NCI-H748 treated with DMSO at 0.1 percent for 48 hours (cell line): ENCODE measurements around the gene LRCH2.

Experiments
- DNase-seq: peaks from one replicate; lab custom pipeline; 2025; lab: John Stamatoyannopoulos, UW

Gene LRCH2

GRCh38 chrX:115204040-115204439 is 29.9 kb downstream of the LRCH2 start:
- no peak for DNase-seq

GRCh38 chrX:115192244-115192700 is 41.6 kb downstream of the LRCH2 start:
- DNase-seq = no peak

- DNase-seq = no peak
Observed at GRCh38 chrX:115191490-115192243, 42.2 kb downstream of the LRCH2 start.

DNA sequence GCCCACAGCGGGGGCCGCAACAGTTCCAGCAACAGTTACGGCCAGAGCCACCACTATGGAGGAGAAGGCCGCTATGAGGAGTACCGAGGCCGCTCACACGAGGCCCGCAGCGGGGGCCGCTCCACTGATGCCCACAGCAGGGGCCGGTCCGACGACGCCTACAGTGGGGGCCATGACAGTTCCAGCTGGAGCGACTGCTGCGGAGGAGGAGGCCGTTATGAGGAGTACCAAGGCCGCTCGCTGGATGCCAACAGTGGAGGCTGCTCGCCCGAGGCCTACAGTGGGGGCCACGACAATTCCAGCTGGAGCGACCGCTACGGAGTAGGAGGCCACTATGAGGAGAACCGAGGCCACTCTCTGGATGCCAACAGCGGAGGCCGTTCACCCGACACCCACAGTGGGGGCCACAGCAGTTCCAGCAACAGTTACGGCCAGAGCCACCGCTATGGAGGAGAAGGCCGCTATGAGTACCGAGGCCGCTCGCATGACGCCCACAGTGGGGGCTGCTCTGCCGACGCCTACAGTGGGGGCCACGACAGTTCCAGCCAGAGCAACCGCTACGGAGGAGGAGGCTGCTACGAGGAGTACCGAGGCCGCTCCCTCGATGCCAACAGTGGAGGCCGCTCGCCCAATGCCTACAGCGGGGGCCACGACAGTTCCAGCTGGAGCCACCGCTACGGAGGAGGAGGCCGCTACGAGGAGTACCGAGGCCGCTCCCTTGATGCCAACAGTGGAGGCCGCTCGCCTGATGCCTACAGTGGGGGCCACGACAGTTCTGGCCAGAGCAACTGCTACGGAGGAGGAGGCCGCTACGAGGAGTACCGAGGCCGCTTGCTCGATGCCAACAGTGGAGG is 43.0 kb downstream of the LRCH2 start:
- no peak for DNase-seq

GRCh38 chrX:115189646-115190635 is 44.0 kb downstream of the LRCH2 start:
- DNase-seq = no peak

GRCh38 chrX:115189110-115189509 is 44.8 kb downstream of the LRCH2 start, which contains the start of gene RBMXL3:
TSS of gene RBMXL3 (plus strand) at chrX:115189410. CDS start at chrX:115189442, 32 bp downstream.
- no peak for DNase-seq

DNA sequence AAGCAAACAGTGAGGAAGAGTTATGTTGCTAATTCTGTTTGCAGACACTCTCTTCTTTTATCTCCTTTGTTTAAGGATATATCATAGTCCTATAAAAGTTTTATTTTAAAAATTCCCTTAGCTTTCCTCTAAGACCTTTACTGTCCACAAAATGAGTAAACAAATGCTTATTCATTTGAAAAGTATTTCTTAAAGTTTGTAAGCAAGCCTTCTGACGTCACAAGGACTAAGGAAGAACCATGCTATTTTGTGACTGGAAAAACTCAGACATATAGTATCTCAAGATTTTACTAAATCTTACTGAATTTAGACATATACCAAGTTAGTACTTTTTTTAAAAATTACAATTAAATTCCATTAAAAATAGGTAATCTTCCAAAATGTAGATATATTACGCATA is 49.9 kb downstream of the LRCH2 start:
- DNase-seq = no peak

DNA sequence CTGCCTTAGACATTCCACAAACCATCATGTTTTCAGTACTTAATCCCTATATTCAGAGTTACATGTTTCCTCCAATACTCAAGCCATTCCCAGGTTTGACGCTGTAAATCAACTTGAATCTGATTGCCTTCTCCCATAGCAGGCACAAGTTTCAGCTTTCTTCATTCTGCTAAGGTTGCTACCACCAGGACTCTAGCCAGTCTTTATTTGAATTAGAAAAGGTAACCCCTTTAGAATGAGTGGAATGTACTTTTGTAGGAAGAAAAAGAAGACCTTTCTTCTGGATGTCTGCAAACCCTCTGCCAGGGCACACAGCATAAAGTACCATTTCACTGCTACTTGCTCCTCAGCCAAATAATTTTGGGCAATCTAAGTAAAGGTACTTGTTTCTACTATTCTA is 55.4 kb downstream of the LRCH2 start:
- no peak for DNase-seq

DNA sequence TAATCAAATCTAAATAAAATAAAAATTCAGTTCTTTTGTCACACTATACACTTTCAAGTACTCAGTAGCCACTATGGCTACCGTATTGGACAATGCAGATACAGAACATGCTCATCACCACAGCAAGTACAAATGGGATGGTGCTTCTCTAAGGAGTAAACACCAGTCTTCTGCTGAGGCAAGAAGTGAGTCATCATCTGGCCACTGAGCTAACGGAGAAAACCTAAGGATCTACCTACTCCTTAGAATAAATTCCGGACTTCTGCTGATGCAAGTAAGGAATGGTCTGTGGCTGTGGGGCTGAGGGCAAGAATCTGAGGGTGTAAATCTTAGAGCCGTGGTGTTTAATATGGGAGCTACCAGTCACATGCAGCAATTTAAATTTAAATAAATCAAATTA is 56.0 kb downstream of the LRCH2 start:
- DNase-seq = no peak

- no peak for DNase-seq
Observed at GRCh38 chrX:115174548-115174947, 59.3 kb downstream of the LRCH2 start.

DNA sequence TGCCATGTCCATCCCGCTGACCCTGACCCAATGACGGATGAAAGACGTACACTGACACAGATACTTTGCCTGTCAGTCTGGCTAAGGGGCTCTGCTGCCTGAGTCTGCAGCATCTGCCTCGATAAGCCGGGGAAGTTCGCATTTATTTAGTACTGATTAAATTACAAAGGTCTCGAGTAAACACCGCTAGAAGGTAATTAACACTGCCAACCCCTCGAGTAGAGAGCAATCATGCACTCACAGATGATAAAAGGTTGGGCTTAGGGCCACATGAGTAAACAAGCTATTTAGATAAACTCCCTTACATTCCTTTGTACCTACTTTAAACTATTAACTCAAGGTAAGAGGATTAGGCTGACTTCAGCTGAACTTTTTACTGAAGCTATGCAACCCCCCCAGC is 60.7 kb downstream of the LRCH2 start:
- DNase-seq = no peak

- DNase-seq = peak; percentile 9
Observed at GRCh38 chrX:115147220-115147619, 86.7 kb downstream of the LRCH2 start.

- DNase-seq = no peak
Observed at GRCh38 chrX:115142057-115142456, 91.8 kb downstream of the LRCH2 start.

DNA sequence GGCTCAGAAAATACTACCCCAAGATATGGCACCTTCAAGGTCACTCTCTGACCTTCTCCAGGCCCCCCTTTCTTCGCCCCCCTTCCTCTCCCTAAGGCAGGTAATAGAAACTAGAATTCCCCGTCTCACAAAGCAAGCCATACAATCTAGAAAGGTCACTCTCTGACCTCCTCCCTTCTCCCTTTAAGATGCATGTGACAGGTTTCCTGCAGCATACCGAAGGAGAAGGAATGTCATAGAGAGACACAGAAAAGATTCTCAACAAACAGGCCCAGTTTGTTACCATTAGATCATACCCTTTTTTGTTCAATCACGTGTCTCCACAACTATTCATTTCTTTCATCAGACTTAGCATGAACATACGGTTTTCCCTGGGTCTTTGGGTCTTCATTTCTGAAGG is 95.9 kb downstream of the LRCH2 start:
- no peak for DNase-seq

DNA sequence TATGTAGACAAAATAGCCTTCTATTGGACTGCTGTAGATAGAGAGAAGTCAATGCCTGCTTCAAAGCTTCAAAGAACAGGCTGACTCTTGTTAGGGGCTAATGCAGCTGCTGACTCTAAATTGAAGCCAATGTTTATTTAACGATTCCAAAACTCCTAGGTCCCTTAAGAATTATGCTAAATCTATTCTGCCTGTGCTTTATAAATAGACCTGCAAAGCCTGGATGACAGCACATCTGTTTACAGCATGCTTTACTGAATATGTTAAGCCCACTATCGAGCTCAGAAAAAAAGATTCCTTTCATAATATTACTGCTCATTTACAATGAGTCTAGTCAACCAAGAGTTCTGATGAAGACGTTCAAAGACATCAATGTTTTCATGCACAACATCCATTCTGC is 99.5 kb downstream of the LRCH2 start:
- DNase-seq = no peak

GRCh38 chrX:115112411-115112810 is 121.5 kb downstream of the LRCH2 start:
- DNase-seq = no peak

GRCh38 chrX:115098897-115099296 is 135.0 kb downstream of the LRCH2 start:
- DNase-seq = no peak

- DNase-seq = no peak
Observed at GRCh38 chrX:115093191-115093590, 140.7 kb downstream of the LRCH2 start.

DNA sequence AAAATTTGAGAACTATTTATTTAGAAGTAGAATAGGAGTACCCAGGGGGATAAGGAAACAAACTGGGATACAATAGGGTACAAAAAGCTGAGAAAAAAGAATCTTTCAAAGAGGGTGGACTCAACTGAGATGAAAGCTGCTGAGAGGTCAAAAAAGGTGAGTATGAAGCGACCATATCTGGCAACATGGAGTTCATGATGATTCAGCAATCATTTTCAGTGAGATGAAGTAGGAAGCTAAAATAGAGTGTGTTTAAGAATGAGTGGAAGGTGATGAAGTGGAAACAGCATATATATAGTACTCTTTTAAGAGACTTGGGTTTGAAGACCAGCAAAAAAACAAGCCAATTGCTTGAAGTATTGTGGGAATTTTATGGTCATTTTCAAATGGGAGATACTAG is 144.5 kb downstream of the LRCH2 start:
- no peak for DNase-seq

GRCh38 chrX:115068896-115069295 is 165.0 kb downstream of the LRCH2 start:
- no peak for DNase-seq

DNA sequence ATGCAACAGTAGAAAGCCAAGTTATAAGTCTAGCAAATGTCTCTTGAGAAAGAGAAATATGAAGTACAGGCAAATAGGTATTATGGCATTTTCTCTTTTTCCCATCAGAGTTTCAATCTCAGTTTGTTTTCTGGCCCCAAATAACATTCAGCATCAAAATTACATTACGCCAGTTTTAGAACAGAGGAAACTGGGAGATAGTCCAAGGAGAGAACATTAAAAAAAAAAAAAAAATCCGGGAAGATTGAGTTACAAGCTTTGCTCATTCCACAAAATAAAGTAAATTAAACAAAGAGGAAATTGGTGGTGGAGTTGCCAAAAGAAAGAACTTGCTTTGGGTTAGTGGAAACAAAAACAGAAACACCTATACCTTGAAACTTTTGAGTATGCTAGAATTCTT is 166.1 kb downstream of the LRCH2 start:
- DNase-seq = no peak

DNA sequence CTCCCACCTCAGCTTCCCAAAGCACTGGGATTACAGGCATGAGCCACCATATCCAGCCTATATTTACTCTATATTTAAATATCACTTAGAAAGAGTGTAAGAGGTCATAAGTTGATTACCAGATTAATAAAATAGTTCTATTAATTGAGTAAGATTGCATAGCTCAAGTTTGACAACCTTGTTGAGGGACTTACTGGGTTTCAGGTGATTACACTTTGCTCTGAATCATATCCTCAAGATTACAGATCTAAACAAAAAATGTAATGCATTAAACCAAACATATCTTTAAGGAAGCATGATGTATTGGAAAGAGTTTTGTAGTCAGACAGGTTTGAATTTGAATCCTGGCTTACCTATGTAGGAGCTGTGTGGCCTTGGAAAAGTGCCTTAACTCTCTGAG is 168.6 kb downstream of the LRCH2 start:
- no peak for DNase-seq
